GM21515 (cell line): ENCODE results near the gene CNGA4.
"Not testable (repeated sequence)": the region's sequence is repeated elsewhere in the genome, so short reads cannot be mapped to it uniquely, and the experiment has no call there.

ENCODE experiments used
- ATAC-seq: cut with Tn5 transposase; IDR thresholded peaks from one replicate; pipeline ENCODE4 v1.9.1; 2021; ENCODE audit not compliant: unreplicated experiment

CNGA4 gene

GRCh38 chr11:6225024-6225423, 13.9 kb upstream of the CNGA4 start:
- no peak for ATAC-seq

- ATAC-seq: no peak
Observed at GRCh38 chr11:6225896-6226295, 13.0 kb upstream of the CNGA4 start.

GRCh38 chr11:6228520-6228919, 10.4 kb upstream of the CNGA4 start:
- ATAC-seq: no peak

GRCh38 chr11:6229911-6230310, 9.0 kb upstream of the CNGA4 start:
- no peak for ATAC-seq

- ATAC-seq: no peak
Observed at GRCh38 chr11:6232899-6233298, 6.0 kb upstream of the CNGA4 start.

- ATAC-seq: peak; percentile 0
Observed at GRCh38 chr11:6233984-6234386, 4.9 kb upstream of the CNGA4 start.

GRCh38 chr11:6234387-6235107, 4.3 kb upstream of the CNGA4 start, which contains the start of gene FHIP1B:
Gene FHIP1B, minus strand, starts transcription at chr11:6234636. Its CDS starts 10,120 bp downstream, at chr11:6224516.
- ATAC-seq: peak; percentile 96

GRCh38 chr11:6237266-6237665, 1.6 kb upstream of the CNGA4 start:
- ATAC-seq: no peak

GRCh38 chr11:6237761-6238302, 1.1 kb upstream of the CNGA4 start:
- no peak for ATAC-seq

GRCh38 chr11:6240139-6240538, 1.2 kb downstream of the CNGA4 start:
- no peak for ATAC-seq

- no peak for ATAC-seq
Observed at GRCh38 chr11:6240781-6241180, 1.9 kb downstream of the CNGA4 start.

- ATAC-seq: no peak
Observed at GRCh38 chr11:6241316-6241715, 2.4 kb downstream of the CNGA4 start.

GRCh38 chr11:6245536-6245935, 6.6 kb downstream of the CNGA4 start:
- ATAC-seq: no peak

GRCh38 chr11:6248248-6248647, 9.4 kb downstream of the CNGA4 start:
- ATAC-seq: no peak

GRCh38 chr11:6248897-6249296, 10.0 kb downstream of the CNGA4 start:
- not testable (repeated sequence) for ATAC-seq

- ATAC-seq: no peak
Observed at GRCh38 chr11:6249770-6250555, 11.1 kb downstream of the CNGA4 start.

- ATAC-seq: peak; percentile 81
Observed at GRCh38 chr11:6251120-6251733, 12.3 kb downstream of the CNGA4 start.

- no peak for ATAC-seq
Observed at GRCh38 chr11:6251990-6252473, 13.1 kb downstream of the CNGA4 start.

- ATAC-seq: peak; percentile 44
Observed at GRCh38 chr11:6253197-6253596, 14.3 kb downstream of the CNGA4 start.

- no peak for ATAC-seq
Observed at GRCh38 chr11:6258141-6258540, 19.3 kb downstream of the CNGA4 start.

GRCh38 chr11:6258571-6259081, 19.7 kb downstream of the CNGA4 start:
- ATAC-seq: no peak
